ENCODE measurements around the gene ZWILCH.

GRCh38 chr15:66591322-66591862 lies 86.3 kb downstream of the ZWILCH start:
- TF ChIP-seq, protein P1, sequence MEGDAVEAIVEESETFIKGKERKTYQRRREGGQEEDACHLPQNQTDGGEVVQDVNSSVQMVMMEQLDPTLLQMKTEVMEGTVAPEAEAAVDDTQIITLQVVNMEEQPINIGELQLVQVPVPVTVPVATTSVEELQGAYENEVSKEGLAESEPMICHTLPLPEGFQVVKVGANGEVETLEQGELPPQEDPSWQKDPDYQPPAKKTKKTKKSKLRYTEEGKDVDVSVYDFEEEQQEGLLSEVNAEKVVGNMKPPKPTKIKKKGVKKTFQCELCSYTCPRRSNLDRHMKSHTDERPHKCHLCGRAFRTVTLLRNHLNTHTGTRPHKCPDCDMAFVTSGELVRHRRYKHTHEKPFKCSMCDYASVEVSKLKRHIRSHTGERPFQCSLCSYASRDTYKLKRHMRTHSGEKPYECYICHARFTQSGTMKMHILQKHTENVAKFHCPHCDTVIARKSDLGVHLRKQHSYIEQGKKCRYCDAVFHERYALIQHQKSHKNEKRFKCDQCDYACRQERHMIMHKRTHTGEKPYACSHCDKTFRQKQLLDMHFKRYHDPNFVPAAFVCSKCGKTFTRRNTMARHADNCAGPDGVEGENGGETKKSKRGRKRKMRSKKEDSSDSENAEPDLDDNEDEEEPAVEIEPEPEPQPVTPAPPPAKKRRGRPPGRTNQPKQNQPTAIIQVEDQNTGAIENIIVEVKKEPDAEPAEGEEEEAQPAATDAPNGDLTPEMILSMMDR (IDR thresholded peaks at IDR 0.05; ENCODE audit: insufficient read depth, low read depth, low read length): no peak
- TF ChIP-seq EZH2 (IDR thresholded peaks at IDR 0.05; ENCODE audit: insufficient read depth, low read length): no peak

Data from astrocyte (in vitro differentiated cells and primary cell).